SU-DHL-6 (cell line): Measurements from ENCODE around the gene DVL1.

ENCODE experiments used
- EZH2phosphoT487 ChIP-seq: fragments of 200-600 bp; sonication (generic), shearing (Covaris generic); conservative IDR thresholded peaks from 2 replicates; pipeline ENCODE4 v1.6.1; 2018; ENCODE audit warnings: mild to moderate bottlenecking, antibody characterized with exemption, low read length, moderate library complexity, mixed read lengths
- TF ChIP-seq, protein P1 (sequence below): fragments of 200-600 bp; sonication (generic); IDR thresholded peaks from one replicate; pipeline ENCODE4 v1.5.1; 2017; ENCODE audit warnings: antibody characterized with exemption, mild to moderate bottlenecking, low read length, moderate library complexity; ENCODE audit not compliant: insufficient read depth, poor library complexity, severe bottlenecking

DNA sequence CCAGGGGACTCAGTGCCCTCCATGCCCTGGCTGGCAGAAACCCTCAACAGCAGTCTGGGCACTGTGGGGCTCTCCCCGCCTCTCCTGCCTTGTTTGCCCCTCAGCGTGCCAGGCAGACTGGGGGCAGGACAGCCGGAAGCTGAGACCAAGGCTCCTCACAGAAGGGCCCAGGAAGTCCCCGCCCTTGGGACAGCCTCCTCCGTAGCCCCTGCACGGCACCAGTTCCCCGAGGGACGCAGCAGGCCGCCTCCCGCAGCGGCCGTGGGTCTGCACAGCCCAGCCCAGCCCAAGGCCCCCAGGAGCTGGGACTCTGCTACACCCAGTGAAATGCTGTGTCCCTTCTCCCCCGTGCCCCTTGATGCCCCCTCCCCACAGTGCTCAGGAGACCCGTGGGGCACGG lies 21.0 kb downstream of the DVL1 start:
- TF ChIP-seq, protein P1, sequence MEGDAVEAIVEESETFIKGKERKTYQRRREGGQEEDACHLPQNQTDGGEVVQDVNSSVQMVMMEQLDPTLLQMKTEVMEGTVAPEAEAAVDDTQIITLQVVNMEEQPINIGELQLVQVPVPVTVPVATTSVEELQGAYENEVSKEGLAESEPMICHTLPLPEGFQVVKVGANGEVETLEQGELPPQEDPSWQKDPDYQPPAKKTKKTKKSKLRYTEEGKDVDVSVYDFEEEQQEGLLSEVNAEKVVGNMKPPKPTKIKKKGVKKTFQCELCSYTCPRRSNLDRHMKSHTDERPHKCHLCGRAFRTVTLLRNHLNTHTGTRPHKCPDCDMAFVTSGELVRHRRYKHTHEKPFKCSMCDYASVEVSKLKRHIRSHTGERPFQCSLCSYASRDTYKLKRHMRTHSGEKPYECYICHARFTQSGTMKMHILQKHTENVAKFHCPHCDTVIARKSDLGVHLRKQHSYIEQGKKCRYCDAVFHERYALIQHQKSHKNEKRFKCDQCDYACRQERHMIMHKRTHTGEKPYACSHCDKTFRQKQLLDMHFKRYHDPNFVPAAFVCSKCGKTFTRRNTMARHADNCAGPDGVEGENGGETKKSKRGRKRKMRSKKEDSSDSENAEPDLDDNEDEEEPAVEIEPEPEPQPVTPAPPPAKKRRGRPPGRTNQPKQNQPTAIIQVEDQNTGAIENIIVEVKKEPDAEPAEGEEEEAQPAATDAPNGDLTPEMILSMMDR: no peak
- no peak for TF ChIP-seq EZH2phosphoT487
